ENCODE measurements around the gene ENO3. TPM values are rescaled to one million over a fixed set of nuclear protein-coding genes. Genes with fewer than 3 reads are reported as not detected.

ENO3 gene
- total and polyA plus RNA-seq, 4 donors, result 4.9 to 17.1 (median 7.7) TPM

DNA sequence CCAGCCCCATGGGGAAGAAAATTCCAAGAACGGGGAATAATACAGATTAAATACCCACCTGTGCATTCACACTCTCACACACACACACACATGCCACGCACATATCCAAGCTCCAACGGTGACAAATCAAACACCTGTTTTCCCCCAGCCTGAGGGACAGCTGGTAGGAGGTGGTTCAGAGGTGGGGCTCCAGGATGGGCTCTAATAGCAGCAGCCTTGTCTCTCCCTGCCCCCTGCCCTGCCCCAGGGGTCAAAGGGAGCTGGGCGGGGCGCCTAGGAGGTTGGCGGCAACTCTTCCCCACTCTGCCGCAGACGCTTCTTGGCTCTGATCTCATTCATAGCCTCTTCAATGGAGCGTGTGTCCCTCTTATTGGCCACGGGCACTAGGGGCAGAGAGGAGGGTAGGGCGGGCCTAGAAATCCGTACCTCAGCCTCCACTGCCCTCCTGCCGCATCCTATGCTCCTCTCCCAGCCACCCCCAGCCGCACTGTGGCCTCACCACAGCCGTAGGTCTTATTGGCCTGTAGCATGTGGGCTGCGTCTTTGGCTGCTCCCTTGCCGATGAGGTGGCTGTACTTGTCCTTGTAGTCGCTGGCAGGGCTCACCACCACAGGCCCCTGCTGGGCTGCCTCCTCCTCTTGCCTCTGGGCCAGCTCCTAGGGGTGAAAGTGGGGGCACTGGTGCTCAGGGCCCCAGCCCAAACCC, 8.5 kb downstream of the ENO3 start:
- H3K4me3 ChIP-seq (ENCODE audit: low read depth, low read length), result no peak overlapping the region
- 87% methylated on average over 14 of the region's 18 CpGs for WGBS (ENCODE audit: insufficient coverage)
- H3K36me3 ChIP-seq (ENCODE audit: control insufficient read depth, insufficient read depth, low read length), result peaks cover 38% of the 10 kb centered on the region
- H3K27ac ChIP-seq (ENCODE audit: low read depth, low read length), result no peak overlapping the region
- H3K4me1 ChIP-seq (ENCODE audit: control insufficient read depth, insufficient read depth, low read length), result no peaks in the 10 kb centered on the region
- H3K27me3 ChIP-seq (ENCODE audit: control insufficient read depth, insufficient read depth, low read length), result no peaks in the 10 kb centered on the region
- no peaks in the 10 kb centered on the region for H3K9me3 ChIP-seq (ENCODE audit: control insufficient read depth, insufficient read depth, low read length)
- DNase-seq (ENCODE audit: low read depth in 4 of 6, low spot score in 6 of 6), result no peak

GRCh38 chr17:4960279-4960922, 9.5 kb downstream of the ENO3 start:
- no peaks in the 10 kb centered on the region for H3K4me1 ChIP-seq (ENCODE audit: control insufficient read depth, insufficient read depth, low read length)
- H3K4me3 ChIP-seq (ENCODE audit: low read depth, low read length), result no peak overlapping the region
- no peaks in the 10 kb centered on the region for H3K9me3 ChIP-seq (ENCODE audit: control insufficient read depth, insufficient read depth, low read length)
- no peak overlapping the region for H3K27ac ChIP-seq (ENCODE audit: low read depth, low read length)
- 73% methylated on average over 8 of the region's 9 CpGs for WGBS (ENCODE audit: insufficient coverage)
- H3K27me3 ChIP-seq (ENCODE audit: control insufficient read depth, insufficient read depth, low read length), result no peaks in the 10 kb centered on the region
- DNase-seq (ENCODE audit: low read depth in 4 of 6, low spot score in 6 of 6), result no peak
- H3K36me3 ChIP-seq (ENCODE audit: control insufficient read depth, insufficient read depth, low read length), result peaks cover 45% of the 10 kb centered on the region

- 96% methylated on average over 6 of the region's 15 CpGs for WGBS (ENCODE audit: insufficient coverage)
Observed at GRCh38 chr17:4965311-4965986, 14.5 kb downstream of the ENO3 start.

GRCh38 chr17:4966844-4967538, 16.1 kb downstream of the ENO3 start:
- Histone ChIP-seq H3K4me1 (ENCODE audit: control insufficient read depth, insufficient read depth, low read length) (peaks cover 37% of the 10 kb centered on the region), H3K4me3 (ENCODE audit: low read depth, low read length) (peak overlapping the region; percentile 97), H3K36me3 (ENCODE audit: control insufficient read depth, insufficient read depth, low read length) (peaks cover 44% of the 10 kb centered on the region), H3K27me3 (ENCODE audit: control insufficient read depth, insufficient read depth, low read length) (no peaks in the 10 kb centered on the region), H3K27ac (ENCODE audit: low read depth, low read length) (peak overlapping the region; percentile 100), H3K9me3 (ENCODE audit: control insufficient read depth, insufficient read depth, low read length) (no peaks in the 10 kb centered on the region)
- WGBS (ENCODE audit: insufficient coverage), result 0% methylated on average over 35 of the region's 42 CpGs
- DNase-seq (ENCODE audit: low read depth in 4 of 6, low spot score in 6 of 6), result peak; percentile 96 to 100 (median 98)

More at GRCh38 chr17:4965311-4965986, 14.5 kb downstream of the ENO3 start:
- peaks cover 37% of the 10 kb centered on the region for H3K4me1 ChIP-seq (ENCODE audit: control insufficient read depth, insufficient read depth, low read length)
- H3K27ac ChIP-seq (ENCODE audit: low read depth, low read length), result no peak overlapping the region
- H3K9me3 ChIP-seq (ENCODE audit: control insufficient read depth, insufficient read depth, low read length), result no peaks in the 10 kb centered on the region
- H3K4me3 ChIP-seq (ENCODE audit: low read depth, low read length), result no peak overlapping the region
- no peak for DNase-seq (ENCODE audit: low read depth in 4 of 6, low spot score in 6 of 6)
- H3K36me3 ChIP-seq (ENCODE audit: control insufficient read depth, insufficient read depth, low read length), result peaks cover 36% of the 10 kb centered on the region
- no peaks in the 10 kb centered on the region for H3K27me3 ChIP-seq (ENCODE audit: control insufficient read depth, insufficient read depth, low read length)

DNA sequence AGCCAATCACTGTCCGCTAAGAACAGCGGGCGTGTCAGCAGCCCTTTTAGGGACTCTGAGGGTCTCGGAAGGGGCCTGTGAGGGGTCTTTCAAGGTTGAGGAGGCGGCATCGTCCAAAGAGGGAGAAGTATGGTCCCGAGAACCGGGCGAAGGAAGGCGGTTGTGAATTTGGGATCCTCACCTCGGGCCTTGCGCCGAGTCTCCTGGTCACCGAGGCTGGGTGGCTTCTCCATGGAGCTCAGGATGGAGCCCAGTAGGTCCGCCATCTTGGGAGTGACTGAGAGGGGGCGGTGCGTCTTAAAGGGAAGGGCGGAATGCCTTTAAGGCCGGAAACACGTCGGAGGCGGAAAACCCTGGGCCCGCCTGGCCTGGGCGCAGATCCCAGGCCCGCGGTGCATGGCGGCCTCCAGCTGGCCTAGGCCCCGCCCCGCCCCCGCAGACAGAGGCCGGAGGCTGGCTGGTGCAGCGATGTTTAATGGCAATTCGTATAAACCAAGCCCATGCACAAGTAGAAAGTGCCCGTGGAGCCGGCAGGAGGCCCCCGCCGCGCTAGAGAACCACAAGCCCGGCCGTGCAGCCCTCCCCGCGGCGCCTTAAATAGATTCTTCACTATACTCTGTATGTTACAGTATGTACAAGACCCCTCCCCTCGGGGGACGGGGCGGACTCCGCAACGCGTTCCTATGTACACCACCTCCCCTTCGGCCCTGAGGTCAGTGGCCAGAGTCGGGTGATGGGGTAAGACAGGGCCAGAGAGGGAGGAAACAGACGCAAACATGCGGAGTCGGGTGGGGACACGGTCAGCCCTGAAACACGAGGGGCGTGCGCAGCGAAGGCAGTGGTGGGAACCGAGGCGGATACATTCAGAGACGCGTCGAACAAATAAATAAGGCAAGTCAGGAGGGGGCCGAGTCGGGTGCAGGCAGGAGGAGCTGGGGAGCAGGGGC, 16.9 kb downstream of the ENO3 start, which contains the start of gene SPAG7:
TSS of gene SPAG7 (minus strand) at position 279 of the 947 bp plus-strand sequence. CDS start at position 266, 13 bp downstream.
- Histone ChIP-seq H3K4me1 (ENCODE audit: control insufficient read depth, insufficient read depth, low read length) (peaks cover 37% of the 10 kb centered on the region), H3K9me3 (ENCODE audit: control insufficient read depth, insufficient read depth, low read length) (no peaks in the 10 kb centered on the region), H3K27ac (ENCODE audit: low read depth, low read length) (peak within 1 kb of the TSS; percentile 100), H3K27me3 (ENCODE audit: control insufficient read depth, insufficient read depth, low read length) (no peaks in the 10 kb centered on the region), H3K36me3 (ENCODE audit: control insufficient read depth, insufficient read depth, low read length) (peaks cover 52% of the 10 kb centered on the region), H3K4me3 (ENCODE audit: low read depth, low read length) (peak within 1 kb of the TSS; percentile 97)
- WGBS (ENCODE audit: insufficient coverage), result 0% methylated on average over 49 of the region's 66 CpGs
- DNase-seq (ENCODE audit: low read depth in 4 of 6, low spot score in 6 of 6), result peak; percentile 92 to 100 (median 98)

GRCh38 chr17:4968486-4969046, 17.6 kb downstream of the ENO3 start:
- WGBS (ENCODE audit: insufficient coverage), result 7% methylated on average over 21 of the region's 23 CpGs
- DNase-seq (ENCODE audit: low read depth in 4 of 6, low spot score in 6 of 6), result peak in 2 of 6 donors; percentile 46 to 69
- peak overlapping the region; percentile 100 for H3K27ac ChIP-seq (ENCODE audit: low read depth, low read length)
- no peaks in the 10 kb centered on the region for H3K9me3 ChIP-seq (ENCODE audit: control insufficient read depth, insufficient read depth, low read length)
- H3K4me3 ChIP-seq (ENCODE audit: low read depth, low read length), result peak overlapping the region; percentile 97
- H3K4me1 ChIP-seq (ENCODE audit: control insufficient read depth, insufficient read depth, low read length), result peaks cover 37% of the 10 kb centered on the region
- peaks cover 59% of the 10 kb centered on the region for H3K36me3 ChIP-seq (ENCODE audit: control insufficient read depth, insufficient read depth, low read length)
- no peaks in the 10 kb centered on the region for H3K27me3 ChIP-seq (ENCODE audit: control insufficient read depth, insufficient read depth, low read length)

DNA sequence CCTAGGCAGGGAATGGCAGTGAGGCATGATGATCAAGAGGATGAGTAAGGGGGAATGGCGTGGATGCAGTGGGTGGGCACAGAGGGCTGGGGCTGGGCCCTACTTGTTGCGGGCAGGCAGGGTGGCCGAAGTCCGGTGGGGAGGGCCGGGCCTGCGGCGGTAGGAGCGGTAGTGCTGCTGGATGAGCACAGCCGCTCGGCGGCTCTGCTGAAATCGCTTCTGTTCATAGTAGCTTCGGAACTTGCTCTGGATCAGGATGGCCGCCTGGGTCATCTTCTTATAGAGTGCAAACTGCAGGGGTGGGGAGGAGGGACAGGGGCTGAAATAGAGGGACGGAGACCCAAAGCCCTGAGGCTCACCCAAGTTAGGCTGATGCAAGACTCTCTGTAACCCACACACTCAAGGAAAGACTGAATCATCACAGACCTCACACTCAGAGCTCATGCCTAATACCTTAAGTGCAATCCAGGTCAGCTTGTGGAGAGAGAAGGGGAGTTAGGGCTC, 18.2 kb downstream of the ENO3 start:
- Histone ChIP-seq H3K27me3 (ENCODE audit: control insufficient read depth, insufficient read depth, low read length) (no peaks in the 10 kb centered on the region), H3K36me3 (ENCODE audit: control insufficient read depth, insufficient read depth, low read length) (peaks cover 65% of the 10 kb centered on the region), H3K27ac (ENCODE audit: low read depth, low read length) (peak overlapping the region; percentile 100), H3K4me3 (ENCODE audit: low read depth, low read length) (peak overlapping the region; percentile 97), H3K4me1 (ENCODE audit: control insufficient read depth, insufficient read depth, low read length) (peaks cover 37% of the 10 kb centered on the region), H3K9me3 (ENCODE audit: control insufficient read depth, insufficient read depth, low read length) (no peaks in the 10 kb centered on the region)
- peak in 1 of 6 donors; percentile 24 for DNase-seq (ENCODE audit: low read depth in 4 of 6, low spot score in 6 of 6)
- 39% methylated on average over 14 of the region's 15 CpGs for WGBS (ENCODE audit: insufficient coverage)

DNA sequence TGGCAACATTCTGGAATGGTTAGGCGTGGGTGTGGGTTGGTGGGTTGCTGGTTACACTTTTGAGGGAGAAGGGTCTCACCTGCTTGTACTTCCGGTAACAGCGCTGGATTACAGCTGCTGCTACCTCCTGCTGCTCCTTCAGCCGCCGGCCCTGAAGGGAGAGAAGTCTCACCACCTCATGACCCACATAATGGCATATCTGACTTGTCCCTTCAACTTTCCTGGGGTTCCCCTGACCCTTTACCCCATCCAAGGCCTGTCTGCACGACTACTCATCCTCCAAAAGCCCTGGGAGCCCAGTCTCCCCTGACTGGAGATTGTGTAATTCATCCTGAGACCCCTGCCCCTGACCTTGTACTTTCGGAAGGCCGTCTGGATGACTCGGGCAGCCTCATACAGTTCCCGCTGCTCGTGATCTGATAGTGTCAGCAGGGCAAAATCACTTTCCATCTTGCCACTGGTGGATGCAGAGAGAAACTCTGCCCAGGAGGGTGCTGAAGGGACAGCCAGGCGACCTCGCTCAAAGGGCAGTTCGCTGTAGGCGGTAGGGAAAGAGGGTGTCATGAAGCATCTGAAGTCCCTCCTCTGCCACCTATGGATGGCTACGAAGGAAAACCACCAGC, 18.7 kb downstream of the ENO3 start:
- Histone ChIP-seq H3K27me3 (ENCODE audit: control insufficient read depth, insufficient read depth, low read length) (no peaks in the 10 kb centered on the region), H3K4me1 (ENCODE audit: control insufficient read depth, insufficient read depth, low read length) (peaks cover 37% of the 10 kb centered on the region), H3K9me3 (ENCODE audit: control insufficient read depth, insufficient read depth, low read length) (no peaks in the 10 kb centered on the region), H3K4me3 (ENCODE audit: low read depth, low read length) (peak overlapping the region; percentile 97), H3K27ac (ENCODE audit: low read depth, low read length) (peak overlapping the region; percentile 100), H3K36me3 (ENCODE audit: control insufficient read depth, insufficient read depth, low read length) (peaks cover 66% of the 10 kb centered on the region)
- no peak for DNase-seq (ENCODE audit: low read depth in 4 of 6, low spot score in 6 of 6)
- WGBS (ENCODE audit: insufficient coverage), result 89% methylated on average over 14 of the region's 16 CpGs

Data from spinal cord (tissue), 10 donors.